PC-3 (cell line): ENCODE results near the gene PTPRF. TPM values are rescaled to one million over a fixed set of nuclear protein-coding genes. Genes with fewer than 3 reads are reported as not detected.

ENCODE experiments used
- ATAC-seq: fragments of 200-7000 bp; cut with Tn5 transposase; 2 replicates; pipeline ENCODE4 v1.9.1; 2020; ENCODE audit warnings: mild to moderate bottlenecking, moderate library complexity
- BruUV-seq: library from RNA; stranded (reverse); fragments of 400-500 nt; replicated peaks from 2 replicates; lab custom pipeline; 2021; lab: Mats Ljungman, UMichigan
- CTCF ChIA-PET: fragments of 300-600 bp; sonication (Branson Sonifier 250); formaldehyde crosslinking; loops from one replicate; lab custom pipeline; 2022; ENCODE audit warnings: antibody characterized with exemption; lab: Charles Lee
- POLR2A ChIA-PET: fragments of 300-600 bp; sonication (Branson Sonifier 250); formaldehyde crosslinking; loops from one replicate; lab custom pipeline; 2022; ENCODE audit warnings: antibody characterized with exemption; ENCODE audit not compliant: unreplicated experiment; lab: Charles Lee
- DNase-seq: peaks from one replicate; pipeline ENCODE4 v3.0.0-alpha.2; 2015
- H2AFZ ChIP-seq: fragments of 300-600 bp; sonication (generic); 2 replicates; pipeline ENCODE4 v1.6.0; 2016; ENCODE audit warnings: antibody characterized with exemption, low read length
- H3F3A ChIP-seq: fragments of 300-600 bp; sonication (generic); one replicate; pipeline ENCODE4 v1.6.0; 2017; ENCODE audit warnings: antibody characterized with exemption, low read length, control low read depth, mild to moderate bottlenecking; ENCODE audit not compliant: unreplicated experiment
- H3K27ac ChIP-seq: fragments of 300-600 bp; sonication (generic); 2 replicates; pipeline ENCODE4 v1.5.1; 2016; ENCODE audit warnings: mild to moderate bottlenecking, low read length
- H3K27me3 ChIP-seq: fragments of 300-600 bp; sonication (generic); 2 replicates; pipeline ENCODE4 v1.6.1; 2016; ENCODE audit warnings: low read length, mixed read lengths
- H3K36me3 ChIP-seq: fragments of 300-600 bp; sonication (generic); 2 replicates; pipeline ENCODE4 v1.6.1; 2016; ENCODE audit warnings: low read depth, mixed run types, low read length, mixed read lengths
- H3K4me1 ChIP-seq: fragments of 300-600 bp; sonication (generic); 2 replicates; pipeline ENCODE4 v1.5.1; 2016; ENCODE audit warnings: low read length; ENCODE audit not compliant: insufficient read depth
- H3K4me2 ChIP-seq: fragments of 300-600 bp; sonication (generic); 2 replicates; pipeline ENCODE4 v1.6.0; 2016; ENCODE audit warnings: low read length
- H3K4me3 ChIP-seq: fragments of 300-600 bp; sonication (generic); 2 replicates; pipeline ENCODE4 v1.5.1; 2016; ENCODE audit warnings: mild to moderate bottlenecking, low read length, mixed read lengths
- H3K79me2 ChIP-seq: fragments of 300-600 bp; sonication (generic); 2 replicates; pipeline ENCODE4 v1.6.1; 2017; ENCODE audit warnings: low read length, mixed read lengths
- H3K9ac ChIP-seq: fragments of 300-600 bp; sonication (generic); 2 replicates; pipeline ENCODE4 v1.6.0; 2016; ENCODE audit warnings: mild to moderate bottlenecking, low read length
- H3K9me2 ChIP-seq: fragments of 300-600 bp; sonication (generic); replicated peaks from 2 replicates; pipeline ENCODE4 v1.6.1; 2016; ENCODE audit warnings: mixed run types, low read length, mixed read lengths
- H3K9me3 ChIP-seq: fragments of 300-600 bp; sonication (generic); 2 replicates; pipeline ENCODE4 v1.6.1; 2016; ENCODE audit warnings: low read length, mixed read lengths
- H4K20me1 ChIP-seq: fragments of 300-600 bp; sonication (generic); 2 replicates; pipeline ENCODE4 v1.6.1; 2016; ENCODE audit warnings: low read length, mixed read lengths
- CTCF ChIP-seq: fragments of 300-600 bp; sonication (generic); conservative IDR thresholded peaks from 2 replicates; pipeline ENCODE4 v1.5.1; 2017; ENCODE audit warnings: antibody characterized with exemption, low read depth, mild to moderate bottlenecking, low read length
- EZH2 ChIP-seq: fragments of 300-600 bp; sonication (generic); IDR thresholded peaks from one replicate; pipeline ENCODE4 v1.6.1; 2017; ENCODE audit warnings: antibody characterized with exemption, mild to moderate bottlenecking, low read length; ENCODE audit not compliant: unreplicated experiment
- EZH2phosphoT487 ChIP-seq: fragments of 300-600 bp; sonication (generic); IDR thresholded peaks from 2 replicates; pipeline ENCODE4 v1.6.1; 2018; ENCODE audit warnings: mild to moderate bottlenecking, antibody characterized with exemption, low read length, borderline replicate concordance
- intact Hi-C: fragments of 100-400 bp; cut with micrococcal nuclease; formaldehyde crosslinking; loops from 2 replicates; pipeline ENCODE4 v1.9.0; 2023
- total RNA-seq: library from RNA; depleted of rRNA; stranded (reverse); fragments of >200 nt; gene quantifications from 2 replicates; pipeline ENCODE4 v1.2.3, GENCODE V29; 2014; rRNA removed

Gene PTPRF
- total RNA-seq, 1 experiment from 2014 or later = 67.4 TPM

GRCh38 chr1:43673261-43673660 lies 142.6 kb downstream of the PTPRF start:
- no TSS peak for BruUV-seq
- ATAC-seq (no peak), DNase-seq (no peak)
- Histone ChIP-seq H3K27me3 (no peaks in the 10 kb centered on the region), H3K36me3 (peaks cover 46% of the 10 kb centered on the region), H3K4me2 (no peak overlapping the region), H3K27ac (no peak overlapping the region), H3K79me2 (no peaks in the 10 kb centered on the region), H4K20me1 (no peaks in the 10 kb centered on the region), H3K9me3 (no peaks in the 10 kb centered on the region), H3F3A (no peaks in the 10 kb centered on the region), H3K4me3 (no peak overlapping the region), H2AFZ (no peak overlapping the region), H3K9me2 (no peaks in the 10 kb centered on the region), H3K9ac (no peak overlapping the region), H3K4me1 (peaks cover 11% of the 10 kb centered on the region)
- no peak for TF ChIP-seq EZH2phosphoT487
- no peak for TF ChIP-seq EZH2
- no peak for TF ChIP-seq CTCF
- intact Hi-C loops = no loop called here
- ChIA-PET CTCF (no interaction called here), POLR2A (no interaction called here)

Other genes starting within 250 kb of the PTPRF start
- 10.4 and 17.8 TPM in 2 replicates for gene C1orf210, start 245.3 kb upstream of the PTPRF start, total RNA-seq
- gene TIE1, start 229.9 kb upstream of the PTPRF start, total RNA-seq = 1.5 and 1.8 TPM in 2 replicates
- 0.35 TPM in 1 of 2 replicates, not detected in the other for gene MPL, start 193.1 kb upstream of the PTPRF start, total RNA-seq
- 312 and 349 TPM in 2 replicates for gene CDC20, start 171.9 kb upstream of the PTPRF start, total RNA-seq
- gene ELOVL1, start 162.9 kb upstream of the PTPRF start, total RNA-seq = 89.5 and 128 TPM in 2 replicates
- 35.5 and 41.8 TPM in 2 replicates for gene MED8, start 141.1 kb upstream of the PTPRF start, total RNA-seq
- 22.2 and 31.3 TPM in 2 replicates for gene SZT2, start 141.0 kb upstream of the PTPRF start, total RNA-seq
- 87.1 and 89.8 TPM in 2 replicates for gene HYI, start 77.0 kb upstream of the PTPRF start, total RNA-seq
- 23.2 and 27.8 TPM in 2 replicates for gene KDM4A, start 119.3 kb downstream of the PTPRF start, total RNA-seq
- gene ST3GAL3, start 176.7 kb downstream of the PTPRF start, total RNA-seq = 7.4 and 9.0 TPM in 2 replicates